Esophagus squamous epithelium (tissue), 5 donors: ENCODE measurements around the gene SGIP1. TPM values are rescaled to one million over a fixed set of nuclear protein-coding genes. Genes with fewer than 3 reads are reported as not detected.
"Not testable (repeated sequence)": the region's sequence is repeated elsewhere in the genome, so short reads cannot be mapped to it uniquely, and the experiment has no call there.

Experiments used
- DNase-seq: peaks from one replicate; lab custom pipeline; 2025; lab: John Stamatoyannopoulos, UW
- H3K27ac ChIP-seq, 4 donors: fragments of 200-600 bp; sonication (generic); one replicate each; pipeline ENCODE4 v1.5.1; 2016 to 2019; ENCODE audit warnings: mild to moderate bottlenecking in 1 of 4
- H3K27me3 ChIP-seq, 4 donors: fragments of 200-600 bp; sonication (generic); 1 replicate in 3 of 4; 2 replicates in 1 of 4; pipeline versions ENCODE4 v1.5.1 to v1.6.0; 2017 to 2021; ENCODE audit warnings: antibody characterized with exemption in 1 of 4
- H3K36me3 ChIP-seq, 3 donors: fragments of 200-600 bp; sonication (generic); one replicate each; pipeline ENCODE4 v1.5.1; 2016 to 2019
- H3K4me1 ChIP-seq, 3 donors: fragments of 200-600 bp; sonication (generic); one replicate each; pipeline ENCODE4 v1.5.1; 2017 to 2019
- H3K4me3 ChIP-seq, 4 donors: fragments of 200-600 bp; sonication (generic); 1 replicate in 3 of 4; 2 replicates in 1 of 4; pipeline ENCODE4 v1.5.1; 2016 to 2019; ENCODE audit warnings: mild to moderate bottlenecking in 2 of 4, moderate library complexity in 1 of 4
- H3K9me3 ChIP-seq, 3 donors: fragments of 200-600 bp; sonication (generic); one replicate each; pipeline ENCODE4 v1.5.1; 2016 to 2019
- CTCF ChIP-seq, 6 experiments: fragments of 450-650 bp in 4 of 6; fragments of 200-600 bp in 2 of 6; sonication (generic) in 2 of 6; IDR thresholded peaks; one replicate each; pipeline ENCODE4 v1.5.1; 2016 to 2019; ENCODE audit warnings: antibody characterized with exemption in 6 of 6, mild to moderate bottlenecking in 4 of 6, moderate library complexity in 4 of 6
- POLR2A ChIP-seq, 4 donors: fragments of 450-650 bp; IDR thresholded peaks; one replicate each; pipeline ENCODE4 v1.6.1; 2017; ENCODE audit warnings: antibody characterized with exemption in 4 of 4, mild to moderate bottlenecking in 4 of 4, moderate library complexity in 3 of 4
- WGBS, 2 donors: methylation state at CpG; one replicate each; pipeline ENCODE4 v1.1.5; 2018; 5-methylcytosine and 5-hydroxymethylcytosine counted together
- intact Hi-C: fragments of 100-400 bp; cut with DNase I; formaldehyde crosslinking; loops from one replicate; pipeline ENCODE4 v1.15.0; 2022
- total RNA-seq, 4 donors: library from RNA; depleted of rRNA; stranded (reverse); fragments of >200 nt; gene quantifications; one replicate each; pipeline ENCODE4 v1.1.0, GENCODE V29; 2016
- donor health status: DM: yes; HTN: yes; CAD: no.

The SGIP1 gene
- total RNA-seq, 4 donors from 2014 or later, result 0.35 to 5.2 (median 2.3) TPM; not detected in 1

GRCh38 chr1:66731170-66731865 is 197.4 kb downstream of the SGIP1 start:
- H3K27me3 ChIP-seq, result no peaks in the 10 kb centered on the region
- no peak overlapping the region for H3K27ac ChIP-seq
- no peak overlapping the region for H3K4me3 ChIP-seq
- no peak for DNase-seq
- H3K9me3 ChIP-seq, result no peaks in the 10 kb centered on the region
- H3K36me3 ChIP-seq, result no peaks in the 10 kb centered on the region
- TF ChIP-seq CTCF (IDR thresholded peaks at IDR 0.05) (no peak), POLR2A (IDR thresholded peaks at IDR 0.05) (no peak)
- intact Hi-C loops, result no loop called here
- H3K4me1 ChIP-seq, result no peaks in the 10 kb centered on the region
- WGBS, 2 donors, result 53 to 62% methylated on average over 4 of the region's 4 CpGs

GRCh38 chr1:66732407-66733166 is 198.6 kb downstream of the SGIP1 start:
- TF ChIP-seq CTCF (IDR thresholded peaks at IDR 0.05), result no peak
- TF ChIP-seq POLR2A (IDR thresholded peaks at IDR 0.05), result no peak
- no peak for DNase-seq
- no peak overlapping the region for H3K4me3 ChIP-seq
- H3K27ac ChIP-seq, result no peak overlapping the region
- H3K9me3 ChIP-seq, result no peaks in the 10 kb centered on the region
- WGBS, 2 donors, result 4 to 10% methylated on average over 1 of the region's 1 CpG
- intact Hi-C loops, result no loop called here
- no peaks in the 10 kb centered on the region for H3K36me3 ChIP-seq
- no peaks in the 10 kb centered on the region for H3K27me3 ChIP-seq
- H3K4me1 ChIP-seq, result no peaks in the 10 kb centered on the region

- H3K4me3 ChIP-seq, result no peak overlapping the region
- no peak overlapping the region for H3K27ac ChIP-seq
- DNase-seq, result no peak
- 47 to 50% methylated on average over 7 of the region's 7 CpGs for WGBS, 2 donors
- TF ChIP-seq POLR2A (IDR thresholded peaks at IDR 0.05) (no peak), CTCF (IDR thresholded peaks at IDR 0.05) (no peak)
- no peaks in the 10 kb centered on the region for H3K9me3 ChIP-seq
- intact Hi-C loops, result no loop called here
- no peaks in the 10 kb centered on the region for H3K4me1 ChIP-seq
- no peaks in the 10 kb centered on the region for H3K27me3 ChIP-seq
- no peaks in the 10 kb centered on the region for H3K36me3 ChIP-seq
Observed at GRCh38 chr1:66733348-66734017, 199.5 kb downstream of the SGIP1 start.

- DNase-seq, H3K4me1 ChIP-seq, H3K27ac ChIP-seq, intact Hi-C loops, H3K27me3 ChIP-seq, H3K4me3 ChIP-seq, H3K36me3 ChIP-seq, H3K9me3 ChIP-seq: not testable (repeated sequence)
- 63 to 71% methylated on average over 6 of the region's 6 CpGs for WGBS, 2 donors
Observed at GRCh38 chr1:66734531-66734930, 200.6 kb downstream of the SGIP1 start.

GRCh38 chr1:66737836-66738235 is 203.9 kb downstream of the SGIP1 start:
- no peak for TF ChIP-seq POLR2A (IDR thresholded peaks at IDR 0.05)
- no peak for TF ChIP-seq CTCF (IDR thresholded peaks at IDR 0.05)
- intact Hi-C loops, result no loop called here
- 76 to 92% methylated on average over 2 of the region's 2 CpGs for WGBS, 2 donors
- no peak for DNase-seq
- Histone ChIP-seq H3K9me3 (no peaks in the 10 kb centered on the region), H3K4me1 (no peaks in the 10 kb centered on the region), H3K27me3 (no peaks in the 10 kb centered on the region), H3K27ac (no peak overlapping the region), H3K4me3 (no peak overlapping the region), H3K36me3 (no peaks in the 10 kb centered on the region)
